SJSA1 (cell line): Measurements from ENCODE around the gene LMO2. TPM values are rescaled to one million over a fixed set of nuclear protein-coding genes. Genes with fewer than 3 reads are reported as not detected.
A peak's percentile ranks its signal among the peaks of the same experiment; 100 is the strongest.

Experiments used
- DNase-seq, 2 experiments: peaks; one replicate each; pipeline ENCODE4 v3.0.0-alpha.2; 2015 to 2020; ENCODE audit warnings: low spot score in 2 of 2, low read depth in 1 of 2
- H3K27ac ChIP-seq: fragments of 250-450 bp; sonication (Bioruptor Pico); 2 replicates; pipeline ENCODE4 v1.5.1; 2020; ENCODE audit warnings: mild to moderate bottlenecking, moderate library complexity
- H3K27me3 ChIP-seq: fragments of 250-450 bp; sonication (Bioruptor Pico); replicated peaks from 2 replicates; pipeline ENCODE4 v1.5.1; 2020; ENCODE audit warnings: mild to moderate bottlenecking, moderate library complexity
- H3K36me3 ChIP-seq: fragments of 250-450 bp; sonication (Bioruptor Pico); 2 replicates; pipeline ENCODE4 v1.5.1; 2020; ENCODE audit warnings: mild to moderate bottlenecking
- H3K4me1 ChIP-seq: fragments of 250-450 bp; sonication (Bioruptor Pico); replicated peaks from 2 replicates; pipeline ENCODE4 v1.6.1; 2021; ENCODE audit warnings: mild to moderate bottlenecking
- H3K4me3 ChIP-seq: fragments of 250-450 bp; sonication (Bioruptor Pico); 2 replicates; pipeline ENCODE4 v1.5.1; 2020; ENCODE audit warnings: mild to moderate bottlenecking
- H3K9me3 ChIP-seq: fragments of 250-450 bp; sonication (Bioruptor Pico); replicated peaks from 2 replicates; pipeline ENCODE4 v1.5.1; 2020; ENCODE audit warnings: mild to moderate bottlenecking
- total RNA-seq: library from RNA; depleted of rRNA; stranded (reverse); fragments of >200 nt; shearing (Covaris generic); gene quantifications from 2 replicates; pipeline ENCODE4 v1.2.3, GENCODE V29; 2014

The LMO2 gene
- total RNA-seq, 1 experiment from 2014 or later, result not detected

DNA sequence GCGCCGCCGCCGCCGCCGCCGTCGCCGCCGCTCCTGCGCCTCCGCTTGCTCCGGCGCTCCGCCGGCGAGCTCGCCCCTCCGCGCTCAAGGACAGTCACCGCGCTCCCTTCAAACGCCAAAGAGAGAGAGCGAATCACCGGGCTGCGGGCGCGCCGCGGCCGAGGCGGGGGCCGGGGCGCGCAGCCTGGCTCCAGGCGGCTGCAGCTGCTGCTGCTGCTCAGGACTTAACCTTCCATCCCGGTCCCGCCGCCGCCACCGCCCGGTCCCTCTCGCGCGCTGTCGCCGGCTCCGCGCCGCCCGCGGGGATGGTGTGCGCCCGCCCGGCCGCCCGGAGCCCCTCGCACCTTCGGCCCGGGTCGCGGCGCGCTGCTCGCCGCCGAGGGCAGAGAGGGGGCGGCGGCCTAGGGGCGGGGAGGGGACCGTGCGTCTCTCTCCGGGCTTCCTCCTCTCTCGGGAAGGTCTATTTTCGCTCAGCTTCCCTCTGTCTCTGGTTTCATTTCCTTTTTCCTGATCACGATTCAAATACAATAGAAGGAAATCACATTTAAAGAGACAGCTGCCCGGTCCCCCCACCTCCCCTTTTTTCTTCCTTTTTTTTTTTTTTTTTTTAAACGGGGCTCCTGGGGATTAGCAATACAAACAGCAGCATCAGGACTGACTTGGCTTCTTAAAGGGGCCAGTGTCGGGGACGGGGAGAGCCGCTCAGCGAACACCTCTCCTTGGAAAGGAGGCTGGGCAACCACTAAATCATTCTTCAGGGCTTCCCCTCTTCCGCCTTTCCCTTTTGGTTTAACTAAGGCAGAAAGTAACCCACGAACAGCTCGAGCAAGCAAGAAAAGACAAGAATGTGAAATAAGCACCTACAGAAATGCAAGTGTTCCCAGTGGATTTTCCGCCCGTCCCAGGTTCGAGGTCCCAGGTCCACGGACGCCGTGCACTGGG, 22.1 kb downstream of the LMO2 start:
- H3K27ac ChIP-seq, result no peak overlapping the region
- H3K27me3 ChIP-seq, result peaks cover 95% of the 10 kb centered on the region
- H3K9me3 ChIP-seq, result no peaks in the 10 kb centered on the region
- no peaks in the 10 kb centered on the region for H3K36me3 ChIP-seq
- peak in 1 of 2 experiments; percentile 9 for DNase-seq
- H3K4me1 ChIP-seq, result peaks cover 22% of the 10 kb centered on the region
- peak overlapping the region; percentile 39 for H3K4me3 ChIP-seq

DNA sequence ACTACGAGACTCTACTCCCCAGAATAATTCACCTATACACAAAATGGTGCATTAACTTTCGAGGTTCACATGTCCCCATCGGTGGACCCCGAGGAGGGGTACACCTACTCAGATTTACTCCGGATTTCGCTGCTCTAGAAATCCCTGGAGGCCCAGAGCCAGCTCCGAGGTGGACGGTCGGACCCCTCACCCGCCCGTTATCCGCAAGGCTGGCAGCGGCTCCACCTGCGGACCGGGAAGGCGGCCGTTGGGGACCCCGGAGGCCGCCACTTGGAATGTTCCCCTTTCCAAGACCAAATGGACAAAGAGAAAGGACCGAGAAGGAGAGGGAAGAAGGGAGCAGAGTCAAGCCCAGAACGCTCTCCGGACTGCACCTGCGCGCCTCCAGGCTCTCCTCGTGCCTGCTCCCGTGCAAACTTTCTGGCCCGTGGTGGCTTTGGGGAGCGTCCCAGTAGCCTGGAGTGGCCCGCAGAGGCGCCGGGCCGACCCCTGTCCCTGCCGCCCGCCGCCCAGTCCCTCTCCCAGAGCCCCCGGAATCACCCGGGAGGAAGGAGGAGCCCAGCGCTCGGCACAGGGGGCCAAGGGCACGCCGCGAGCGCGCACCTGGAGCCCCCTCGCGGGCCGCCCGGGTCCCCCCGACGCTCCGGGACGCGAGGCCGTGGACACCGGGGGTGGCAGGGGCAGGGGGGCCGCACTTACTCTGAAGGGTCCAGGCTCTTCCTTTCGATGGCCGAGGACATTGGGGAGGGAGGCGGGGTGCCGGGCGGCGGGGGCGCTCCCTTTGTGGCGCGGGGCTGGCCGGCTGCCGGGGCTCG, 23.0 kb downstream of the LMO2 start:
- peaks cover 96% of the 10 kb centered on the region for H3K27me3 ChIP-seq

DNA sequence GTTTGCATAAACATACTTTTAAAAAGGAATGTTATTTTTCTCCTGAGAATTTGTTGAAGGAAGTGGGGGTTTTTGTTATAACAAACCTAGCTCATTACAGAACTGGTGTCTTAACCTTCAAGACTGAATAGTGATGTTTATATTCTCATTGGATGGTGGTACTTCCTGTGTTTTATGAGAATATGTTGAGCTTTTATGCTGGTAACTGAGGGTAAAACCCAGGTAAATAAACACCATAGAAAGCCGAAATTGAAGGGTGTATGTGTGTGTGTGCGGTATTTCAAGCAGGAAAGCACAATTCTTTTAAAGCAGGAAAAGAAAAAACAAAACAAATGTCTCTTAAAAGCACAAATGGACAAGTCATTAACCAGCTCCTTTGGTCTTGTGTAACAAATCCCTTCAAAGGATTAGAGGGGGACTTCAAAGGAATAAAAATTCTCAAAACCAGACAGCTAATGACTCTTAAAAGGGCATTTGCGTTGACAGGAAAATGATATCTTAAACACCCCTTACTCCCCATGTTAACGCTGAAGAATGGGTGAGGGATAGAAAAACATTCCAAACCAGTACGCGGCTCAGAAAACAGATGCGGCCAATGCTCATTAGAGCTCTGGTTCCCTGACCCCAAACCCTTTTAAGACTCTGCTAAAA, 23.8 kb downstream of the LMO2 start:
- peaks cover 22% of the 10 kb centered on the region for H3K4me1 ChIP-seq
- H3K4me3 ChIP-seq, result no peak overlapping the region
- H3K9me3 ChIP-seq, result no peaks in the 10 kb centered on the region
- DNase-seq, result peak in 1 of 2 experiments; percentile 19
- H3K27me3 ChIP-seq, result peaks cover 96% of the 10 kb centered on the region
- no peaks in the 10 kb centered on the region for H3K36me3 ChIP-seq
- no peak overlapping the region for H3K27ac ChIP-seq

More for the DNA sequence above, 23.0 kb downstream of the LMO2 start:
- Histone ChIP-seq H3K27ac (no peak overlapping the region), H3K9me3 (no peaks in the 10 kb centered on the region), H3K4me1 (peaks cover 22% of the 10 kb centered on the region), H3K4me3 (peak overlapping the region; percentile 39), H3K36me3 (no peaks in the 10 kb centered on the region)
- DNase-seq, result peak in 1 of 2 experiments; percentile 25

DNA sequence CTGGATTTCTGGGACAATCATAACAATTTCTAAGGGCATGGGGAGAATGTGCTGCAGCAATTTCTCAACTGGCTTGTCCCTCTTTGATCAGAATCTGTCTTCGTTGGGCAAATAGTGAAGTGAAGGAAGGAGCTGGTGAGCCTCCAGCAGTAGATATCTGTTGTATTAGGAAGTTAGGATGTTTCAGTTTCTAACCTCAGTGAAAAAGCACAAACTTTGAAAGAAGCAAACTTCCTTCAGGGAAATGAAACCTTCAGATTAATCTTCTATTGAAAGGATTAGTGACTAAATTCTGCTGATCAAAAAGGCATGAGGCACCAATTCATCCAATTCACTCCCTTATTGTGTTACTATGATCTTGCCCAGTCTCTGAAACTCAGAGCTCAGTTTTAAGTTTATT, 24.3 kb downstream of the LMO2 start:
- no peak for DNase-seq
- H3K9me3 ChIP-seq, result no peaks in the 10 kb centered on the region
- no peak overlapping the region for H3K27ac ChIP-seq
- H3K4me1 ChIP-seq, result peaks cover 22% of the 10 kb centered on the region
- no peaks in the 10 kb centered on the region for H3K36me3 ChIP-seq
- peaks cover 94% of the 10 kb centered on the region for H3K27me3 ChIP-seq
- no peak overlapping the region for H3K4me3 ChIP-seq

DNA sequence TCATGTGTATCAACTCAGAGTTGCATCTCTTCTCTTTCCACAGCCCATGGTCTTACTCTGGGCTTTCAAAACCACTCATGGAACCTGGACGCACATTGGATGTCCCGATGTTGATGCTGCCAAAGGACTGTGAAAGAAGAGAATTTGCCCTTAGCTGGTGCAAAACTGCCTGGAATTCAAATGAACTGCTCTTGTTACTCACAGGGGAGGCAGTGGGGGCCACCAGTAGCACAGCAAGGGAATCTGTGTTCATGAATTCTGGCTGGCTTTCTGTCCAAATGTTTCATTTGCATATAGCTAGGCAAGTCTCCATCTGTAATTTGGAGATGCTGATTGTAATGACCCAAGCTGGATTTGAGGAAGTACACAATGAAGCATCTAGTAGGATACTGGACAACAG, 24.9 kb downstream of the LMO2 start:
- no peaks in the 10 kb centered on the region for H3K36me3 ChIP-seq
- H3K9me3 ChIP-seq, result no peaks in the 10 kb centered on the region
- DNase-seq, result no peak
- no peak overlapping the region for H3K27ac ChIP-seq
- no peak overlapping the region for H3K4me3 ChIP-seq
- peaks cover 22% of the 10 kb centered on the region for H3K4me1 ChIP-seq
- peaks cover 94% of the 10 kb centered on the region for H3K27me3 ChIP-seq

DNA sequence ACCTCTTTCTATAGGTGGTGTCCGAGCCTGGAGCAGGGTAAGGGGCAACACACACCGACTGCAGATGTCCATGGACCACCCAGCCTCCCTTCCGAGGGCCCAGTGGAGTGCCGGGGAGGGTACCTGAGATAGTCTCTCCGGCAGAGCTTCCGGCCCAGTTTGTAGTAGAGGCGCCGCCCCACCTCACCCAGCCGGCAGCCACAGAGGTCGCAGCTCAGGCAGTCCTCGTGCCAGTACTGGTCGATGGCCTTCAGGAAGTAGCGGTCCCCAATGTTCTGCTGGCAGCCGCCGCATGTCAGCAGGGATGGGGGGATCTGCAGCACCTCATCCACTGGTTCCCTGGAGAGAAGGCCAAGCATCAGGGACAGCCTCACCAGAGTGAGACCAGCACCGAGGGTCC, 27.4 kb downstream of the LMO2 start:
- Histone ChIP-seq H3K27ac (no peak overlapping the region), H3K9me3 (no peaks in the 10 kb centered on the region), H3K27me3 (peaks cover 97% of the 10 kb centered on the region), H3K4me1 (peaks cover 16% of the 10 kb centered on the region), H3K36me3 (no peaks in the 10 kb centered on the region), H3K4me3 (no peak overlapping the region)
- DNase-seq, result no peak

DNA sequence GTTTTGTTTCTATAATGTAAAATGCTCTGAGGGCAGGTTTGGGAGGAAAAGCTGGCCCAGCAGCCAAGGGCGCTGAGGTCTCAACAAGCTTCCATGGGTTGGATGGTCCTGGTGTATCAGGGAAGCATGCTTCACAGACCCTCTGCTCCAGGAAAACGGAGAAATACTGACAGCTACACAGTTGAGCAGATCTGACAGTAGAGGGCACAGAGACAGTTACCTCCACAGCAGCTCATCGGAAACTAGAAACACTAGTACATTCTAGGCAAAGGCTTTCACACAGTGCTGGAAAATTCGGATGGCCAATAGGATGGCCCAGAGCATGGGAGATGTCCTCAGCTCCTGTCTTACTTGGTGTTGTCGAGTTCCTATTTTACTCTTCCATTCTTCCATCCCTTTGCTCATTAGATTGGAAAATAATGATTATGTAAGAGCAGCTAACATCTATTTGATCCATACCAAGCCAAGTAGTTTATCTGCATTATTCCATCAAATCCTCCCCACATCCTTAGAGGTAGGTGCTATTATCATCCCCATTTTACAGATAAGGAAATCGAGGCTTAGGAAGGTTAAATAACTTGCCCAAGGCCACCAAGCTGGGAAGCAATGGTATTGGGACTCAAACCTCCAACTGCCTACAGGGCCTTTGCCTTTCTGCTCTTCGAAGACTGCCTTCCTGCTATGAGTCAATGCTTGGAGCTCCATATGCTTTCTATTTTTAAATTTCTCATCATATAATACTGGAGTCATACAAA, 28.3 kb downstream of the LMO2 start:
- Histone ChIP-seq H3K27ac (no peak overlapping the region), H3K4me1 (peaks cover 7% of the 10 kb centered on the region), H3K27me3 (peaks cover 99% of the 10 kb centered on the region), H3K4me3 (no peak overlapping the region), H3K9me3 (no peaks in the 10 kb centered on the region), H3K36me3 (no peaks in the 10 kb centered on the region)
- DNase-seq, result no peak

DNA sequence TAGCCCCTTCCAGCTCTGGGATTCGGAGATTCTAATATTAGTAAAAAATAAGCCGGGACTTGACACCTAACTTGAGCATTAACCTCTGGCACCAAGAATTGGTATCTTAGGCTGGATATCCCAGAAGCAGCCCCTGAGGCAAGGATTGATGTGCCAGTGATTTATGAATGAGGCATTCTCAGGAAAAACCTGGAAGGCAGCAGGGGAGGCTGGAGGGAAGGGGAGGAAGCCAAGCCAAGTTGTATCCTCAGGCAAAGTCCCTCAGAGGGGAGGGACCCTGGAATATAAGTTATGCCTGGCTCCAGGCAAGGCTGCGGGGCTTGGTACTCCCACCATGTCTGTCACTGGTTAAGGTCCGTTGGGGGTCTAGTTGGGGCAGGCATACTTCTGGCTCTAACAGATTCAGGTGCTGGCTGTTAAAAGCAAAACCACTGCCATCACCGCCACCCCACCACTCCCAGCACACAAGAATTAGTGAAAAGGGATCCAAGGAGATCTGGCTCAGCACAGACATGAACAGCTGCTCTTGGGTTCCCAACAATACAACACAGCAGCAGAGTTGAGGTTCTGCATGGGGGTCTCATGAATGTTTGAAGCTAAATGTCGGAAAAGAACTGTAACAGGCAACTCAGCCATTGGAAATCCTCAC, 29.8 kb downstream of the LMO2 start:
- DNase-seq, result no peak
- Histone ChIP-seq H3K4me1 (no peaks in the 10 kb centered on the region), H3K36me3 (no peaks in the 10 kb centered on the region), H3K4me3 (no peak overlapping the region), H3K27ac (no peak overlapping the region), H3K9me3 (no peaks in the 10 kb centered on the region), H3K27me3 (peaks cover 97% of the 10 kb centered on the region)

DNA sequence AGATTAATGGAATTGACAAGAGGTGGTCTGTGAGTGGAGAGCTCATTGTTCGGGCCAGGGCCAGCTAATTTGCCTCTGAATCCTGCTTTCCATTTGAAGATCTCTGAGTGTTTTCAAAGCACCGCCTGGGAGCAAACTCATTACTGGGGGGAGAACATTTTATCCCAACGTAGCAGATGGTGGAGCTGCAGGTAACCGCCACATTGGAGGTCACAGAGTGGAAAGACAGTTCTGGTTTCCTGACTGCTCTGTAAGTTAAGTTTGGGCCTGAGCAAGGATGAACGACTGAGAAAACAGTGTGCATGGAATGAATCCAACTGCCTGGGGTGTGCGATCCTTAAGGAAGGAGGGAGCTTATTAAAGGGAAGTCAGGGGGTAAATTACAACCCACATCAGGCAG, 30.5 kb downstream of the LMO2 start:
- no peaks in the 10 kb centered on the region for H3K36me3 ChIP-seq
- peaks cover 97% of the 10 kb centered on the region for H3K27me3 ChIP-seq
- no peak for DNase-seq
- H3K9me3 ChIP-seq, result no peaks in the 10 kb centered on the region
- H3K4me1 ChIP-seq, result no peaks in the 10 kb centered on the region
- H3K4me3 ChIP-seq, result no peak overlapping the region
- H3K27ac ChIP-seq, result no peak overlapping the region

DNA sequence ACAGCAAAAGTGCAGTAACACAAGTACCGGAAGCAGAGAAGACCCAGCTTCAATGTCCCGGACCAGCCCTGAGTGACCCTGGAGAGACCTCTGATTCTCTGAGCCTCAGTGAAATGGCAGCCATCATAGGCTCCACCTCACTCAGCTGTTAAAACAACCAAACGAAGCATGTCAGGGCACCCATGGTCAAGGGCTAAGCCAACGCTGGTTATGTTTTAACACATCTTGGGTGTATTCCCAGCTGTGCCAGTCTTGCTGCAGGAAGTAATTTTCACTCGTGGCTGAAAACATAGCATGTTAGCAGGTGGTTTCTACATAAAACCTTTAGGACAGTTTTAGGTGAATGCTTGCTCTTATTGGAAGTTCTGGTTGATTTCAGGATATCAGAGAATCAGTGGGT, 30.9 kb downstream of the LMO2 start:
- H3K27ac ChIP-seq, result no peak overlapping the region
- H3K4me1 ChIP-seq, result no peaks in the 10 kb centered on the region
- H3K36me3 ChIP-seq, result no peaks in the 10 kb centered on the region
- H3K4me3 ChIP-seq, result no peak overlapping the region
- no peak for DNase-seq
- H3K9me3 ChIP-seq, result no peaks in the 10 kb centered on the region
- H3K27me3 ChIP-seq, result peaks cover 97% of the 10 kb centered on the region

DNA sequence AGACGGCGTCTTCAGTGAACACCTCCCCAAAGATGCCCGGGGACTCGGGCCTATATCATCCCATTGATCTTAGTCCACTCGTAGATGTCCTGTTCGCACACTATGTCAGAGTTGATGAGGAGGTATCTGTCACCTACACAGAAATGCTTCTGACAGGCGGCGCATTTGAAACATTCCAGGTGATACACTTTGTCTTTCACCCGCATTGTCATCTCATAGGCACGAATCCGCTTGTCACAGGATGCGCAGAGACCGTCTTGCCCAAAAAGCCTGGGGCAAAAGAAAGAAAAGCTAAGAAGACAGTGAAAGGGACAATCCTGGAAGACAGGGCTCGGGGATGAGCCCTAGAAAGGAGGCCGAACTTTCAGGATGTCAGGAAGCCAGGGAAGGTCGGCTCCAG, 32.6 kb downstream of the LMO2 start:
- no peak overlapping the region for H3K4me3 ChIP-seq
- H3K36me3 ChIP-seq, result no peaks in the 10 kb centered on the region
- H3K27me3 ChIP-seq, result peaks cover 85% of the 10 kb centered on the region
- H3K4me1 ChIP-seq, result no peaks in the 10 kb centered on the region
- no peak for DNase-seq
- H3K9me3 ChIP-seq, result no peaks in the 10 kb centered on the region
- no peak overlapping the region for H3K27ac ChIP-seq

DNA sequence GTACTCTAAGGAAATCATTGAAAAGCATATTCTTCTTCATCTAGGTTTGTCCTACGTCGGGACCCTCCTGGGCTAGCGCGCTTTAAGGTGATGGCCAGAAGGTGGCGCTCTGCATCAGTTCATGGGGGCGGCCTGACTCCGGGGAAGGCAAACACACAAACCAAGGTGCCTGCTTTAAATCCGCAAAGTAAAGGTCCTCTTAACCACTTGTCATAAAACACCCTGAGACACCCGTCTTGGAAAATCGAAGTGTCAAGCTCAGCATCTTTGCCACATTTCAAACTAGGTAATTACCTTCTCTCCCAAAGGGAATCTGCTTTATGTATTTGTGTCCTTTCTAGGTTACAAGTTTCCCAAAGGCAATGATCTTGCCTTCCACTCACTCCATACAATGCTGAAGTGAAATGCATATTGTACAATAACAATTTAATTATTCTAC, 33.9 kb downstream of the LMO2 start:
- no peak overlapping the region for H3K27ac ChIP-seq
- H3K36me3 ChIP-seq, result no peaks in the 10 kb centered on the region
- H3K9me3 ChIP-seq, result no peaks in the 10 kb centered on the region
- peak; percentile 33 to 62 for DNase-seq
- H3K4me1 ChIP-seq, result no peaks in the 10 kb centered on the region
- no peak overlapping the region for H3K4me3 ChIP-seq
- peaks cover 78% of the 10 kb centered on the region for H3K27me3 ChIP-seq

DNA sequence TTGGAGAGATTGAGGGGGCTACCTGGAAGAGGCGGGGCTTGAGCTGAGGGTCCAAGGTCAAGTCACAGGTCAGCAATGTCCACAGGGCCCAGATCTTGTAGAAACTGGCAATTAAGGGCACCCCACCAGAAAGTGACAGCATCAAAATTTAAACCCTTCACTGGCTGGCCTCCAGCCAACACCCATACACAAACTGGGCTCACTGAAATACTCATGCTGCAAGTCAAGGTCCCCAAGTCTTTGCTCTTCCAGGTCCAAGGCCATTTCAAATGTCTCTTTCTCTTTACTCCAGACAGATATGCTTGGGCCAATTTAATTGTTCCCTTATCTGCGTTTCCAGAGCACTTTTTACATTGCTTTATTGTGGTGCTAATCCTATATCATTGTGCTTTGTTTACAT, 36.4 kb downstream of the LMO2 start:
- Histone ChIP-seq H3K36me3 (no peaks in the 10 kb centered on the region), H3K27me3 (peaks cover 67% of the 10 kb centered on the region)

More for the DNA sequence above, 36.4 kb downstream of the LMO2 start:
- H3K4me1 ChIP-seq, result no peaks in the 10 kb centered on the region
- H3K27ac ChIP-seq, result no peak overlapping the region
- H3K4me3 ChIP-seq, result no peak overlapping the region
- H3K9me3 ChIP-seq, result no peaks in the 10 kb centered on the region
- DNase-seq, result no peak
